GM21381 (cell line): ENCODE data around the gene CD6.
"Not testable (repeated sequence)": the region's sequence is repeated elsewhere in the genome, so short reads cannot be mapped to it uniquely, and the experiment has no call there.

Source experiments
- ATAC-seq: cut with Tn5 transposase; IDR thresholded peaks from one replicate; pipeline ENCODE4 v1.9.1; 2021; ENCODE audit warnings: mild to moderate bottlenecking, moderate library complexity; ENCODE audit not compliant: unreplicated experiment

The CD6 gene

GRCh38 chr11:61049063-61049377, 77.5 kb downstream of the CD6 start:
- no peak for ATAC-seq

GRCh38 chr11:61049859-61050258, 78.4 kb downstream of the CD6 start:
- ATAC-seq, result no peak

- ATAC-seq, result no peak
Measured at GRCh38 chr11:61052182-61052972, 80.9 kb downstream of the CD6 start.

GRCh38 chr11:61053191-61053590, 81.7 kb downstream of the CD6 start:
- ATAC-seq, result no peak

GRCh38 chr11:61054513-61054912, 83.0 kb downstream of the CD6 start:
- ATAC-seq, result no peak

GRCh38 chr11:61054927-61055562, 83.6 kb downstream of the CD6 start:
- no peak for ATAC-seq

- no peak for ATAC-seq
Measured at GRCh38 chr11:61055776-61056175, 84.3 kb downstream of the CD6 start.

GRCh38 chr11:61056571-61056970, 85.1 kb downstream of the CD6 start:
- ATAC-seq, result no peak

GRCh38 chr11:61056981-61057380, 85.5 kb downstream of the CD6 start:
- no peak for ATAC-seq

- ATAC-seq, result no peak
Measured at GRCh38 chr11:61057615-61058014, 86.1 kb downstream of the CD6 start.

- ATAC-seq, result no peak
Measured at GRCh38 chr11:61058583-61059259, 87.2 kb downstream of the CD6 start.

GRCh38 chr11:61059260-61059752, 87.8 kb downstream of the CD6 start:
- ATAC-seq, result no peak

GRCh38 chr11:61061081-61061826, 89.8 kb downstream of the CD6 start:
- ATAC-seq, result peak; percentile 78

- ATAC-seq, result no peak
Measured at GRCh38 chr11:61062181-61062930, 90.9 kb downstream of the CD6 start.

- not testable (repeated sequence) for ATAC-seq
Measured at GRCh38 chr11:61065236-61065635, 93.8 kb downstream of the CD6 start.

- ATAC-seq, result no peak
Measured at GRCh38 chr11:61065955-61066638, 94.6 kb downstream of the CD6 start.

- ATAC-seq, result no peak
Measured at GRCh38 chr11:61066645-61067044, 95.2 kb downstream of the CD6 start.

- ATAC-seq, result no peak
Measured at GRCh38 chr11:61067782-61068446, 96.4 kb downstream of the CD6 start.

- no peak for ATAC-seq
Measured at GRCh38 chr11:61068581-61068980, 97.1 kb downstream of the CD6 start.
